Activated B cell treated with CpG ODN at 0.5 μM for 24 hours (primary cell): ENCODE results near the gene NRIP2. TPM values are rescaled to one million over a fixed set of nuclear protein-coding genes. Genes with fewer than 3 reads are reported as not detected.

Source experiments
- ATAC-seq: fragments of 200-7000 bp; cut with Tn5 transposase; one replicate; pipeline ENCODE4 v1.10.0; 2021; ENCODE audit warnings: low read depth, mild to moderate bottlenecking, moderate library complexity
- CTCF ChIA-PET: fragments of 350-600 bp; sonication (Branson Sonifier 250); formaldehyde crosslinking; loops from one replicate; lab custom pipeline; 2021; ENCODE audit warnings: antibody characterized with exemption; lab: Charles Lee
- POLR2A ChIA-PET: fragments of 350-600 bp; sonication (Branson Sonifier 250); formaldehyde crosslinking; loops from one replicate; lab custom pipeline; 2021; ENCODE audit warnings: antibody characterized with exemption; lab: Charles Lee
- DNase-seq: peaks from one replicate; pipeline ENCODE4 v3.0.0; 2022
- H3K27ac Mint-ChIP-seq: one replicate; pipeline ENCODE4 v1.8.0; 2020; ENCODE audit warnings: mixed read lengths
- H3K27me3 Mint-ChIP-seq: one replicate; pipeline ENCODE4 v1.8.0; 2021; ENCODE audit warnings: mixed read lengths
- H3K36me3 Mint-ChIP-seq: one replicate; pipeline ENCODE4 v1.8.0; 2021; ENCODE audit warnings: low read depth, mixed read lengths
- H3K4me1 Mint-ChIP-seq: one replicate; pipeline ENCODE4 v1.8.0; 2021; ENCODE audit warnings: mixed read lengths
- H3K4me3 Mint-ChIP-seq: one replicate; pipeline ENCODE4 v1.8.0; 2020; ENCODE audit warnings: mild to moderate bottlenecking, mixed read lengths
- H3K9me3 Mint-ChIP-seq: one replicate; pipeline ENCODE4 v1.8.0; 2020; ENCODE audit warnings: mixed read lengths
- intact Hi-C: fragments of 100-400 bp; cut with micrococcal nuclease; formaldehyde crosslinking; loops from one replicate; pipeline ENCODE4 v1.15.1; 2024
- total RNA-seq: library from RNA; stranded (reverse); gene quantifications from 2 replicates; pipeline ENCODE4 v1.2.3, GENCODE V29; 2022
- TF ChIP-seq, protein P1 (sequence below): fragments of 200-600 bp; IDR thresholded peaks from one replicate; pipeline ENCODE4 v1.8.0; 2022; ENCODE audit warnings: antibody characterized with exemption, mild to moderate bottlenecking

The NRIP2 gene
- total RNA-seq, 1 donor from 2014 or later, result not detected

DNA sequence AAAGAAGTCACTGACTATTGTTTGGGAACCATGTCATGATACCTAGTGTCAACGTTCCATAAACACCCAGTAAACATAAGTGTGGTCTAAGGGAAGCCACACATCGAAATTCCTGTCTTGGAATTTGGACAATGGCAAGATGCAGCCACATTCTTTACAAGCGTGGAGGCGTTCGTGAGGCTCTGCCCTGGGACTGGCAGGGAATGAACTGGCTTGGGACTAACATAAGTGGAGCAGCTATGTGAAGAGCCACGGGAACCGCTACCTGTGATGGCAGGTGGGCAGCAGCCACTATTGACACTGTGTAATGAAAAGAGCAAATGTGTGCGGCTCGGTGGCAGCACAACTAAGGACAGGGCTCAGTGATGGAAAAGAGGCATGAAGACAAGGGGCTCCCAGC lies 10.0 kb upstream of the NRIP2 start:
- DNase-seq, result no peak
- Mint-ChIP-seq H3K4me3 (no peak overlapping the region), H3K27ac (no peak overlapping the region), H3K27me3 (no peaks in the 10 kb centered on the region), H3K36me3 (peaks cover 60% of the 10 kb centered on the region), H3K9me3 (no peaks in the 10 kb centered on the region), H3K4me1 (no peaks in the 10 kb centered on the region)
- CTCF ChIA-PET, result interaction anchor here (1.8 to 1.9 kb wide), 3 partner anchors 100 to 197 kb away, joined by 5 to 10 read pairs (median 7); no protein-coding TSS in a partner anchor
- intact Hi-C loops, result no loop called here
- POLR2A ChIA-PET, result no interaction called here
- no peak for ATAC-seq
- TF ChIP-seq, protein P1, sequence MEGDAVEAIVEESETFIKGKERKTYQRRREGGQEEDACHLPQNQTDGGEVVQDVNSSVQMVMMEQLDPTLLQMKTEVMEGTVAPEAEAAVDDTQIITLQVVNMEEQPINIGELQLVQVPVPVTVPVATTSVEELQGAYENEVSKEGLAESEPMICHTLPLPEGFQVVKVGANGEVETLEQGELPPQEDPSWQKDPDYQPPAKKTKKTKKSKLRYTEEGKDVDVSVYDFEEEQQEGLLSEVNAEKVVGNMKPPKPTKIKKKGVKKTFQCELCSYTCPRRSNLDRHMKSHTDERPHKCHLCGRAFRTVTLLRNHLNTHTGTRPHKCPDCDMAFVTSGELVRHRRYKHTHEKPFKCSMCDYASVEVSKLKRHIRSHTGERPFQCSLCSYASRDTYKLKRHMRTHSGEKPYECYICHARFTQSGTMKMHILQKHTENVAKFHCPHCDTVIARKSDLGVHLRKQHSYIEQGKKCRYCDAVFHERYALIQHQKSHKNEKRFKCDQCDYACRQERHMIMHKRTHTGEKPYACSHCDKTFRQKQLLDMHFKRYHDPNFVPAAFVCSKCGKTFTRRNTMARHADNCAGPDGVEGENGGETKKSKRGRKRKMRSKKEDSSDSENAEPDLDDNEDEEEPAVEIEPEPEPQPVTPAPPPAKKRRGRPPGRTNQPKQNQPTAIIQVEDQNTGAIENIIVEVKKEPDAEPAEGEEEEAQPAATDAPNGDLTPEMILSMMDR, result no peak

DNA sequence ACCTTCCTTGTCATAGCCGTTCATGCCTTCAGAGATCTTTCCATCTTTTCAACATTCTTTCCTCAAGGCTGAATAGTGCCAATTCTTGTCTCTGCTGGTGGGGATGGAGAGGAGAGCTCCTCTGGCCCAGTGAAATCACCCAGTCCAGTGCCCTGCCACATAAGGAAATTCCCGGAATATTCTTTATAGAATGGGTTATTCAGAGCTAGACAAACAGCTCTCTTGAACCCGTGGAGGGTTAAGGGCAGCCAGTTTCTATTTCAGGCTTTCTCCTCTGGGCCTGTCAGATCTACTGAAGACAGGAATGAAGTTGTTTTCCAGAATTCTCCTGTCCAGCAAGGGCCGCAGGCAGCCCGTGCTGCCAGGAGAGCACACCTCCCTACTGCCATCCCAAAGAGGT lies 8.1 kb upstream of the NRIP2 start:
- TF ChIP-seq, protein P1, result no peak
- no peak overlapping the region for H3K27ac Mint-ChIP-seq
- no peaks in the 10 kb centered on the region for H3K4me1 Mint-ChIP-seq
- no peaks in the 10 kb centered on the region for H3K27me3 Mint-ChIP-seq
- DNase-seq, result no peak
- intact Hi-C loops, result no loop called here
- ATAC-seq, result no peak
- no peaks in the 10 kb centered on the region for H3K9me3 Mint-ChIP-seq
- H3K36me3 Mint-ChIP-seq, result peaks cover 59% of the 10 kb centered on the region
- ChIA-PET CTCF (no interaction called here), POLR2A (no interaction called here)
- H3K4me3 Mint-ChIP-seq, result no peak overlapping the region

DNA sequence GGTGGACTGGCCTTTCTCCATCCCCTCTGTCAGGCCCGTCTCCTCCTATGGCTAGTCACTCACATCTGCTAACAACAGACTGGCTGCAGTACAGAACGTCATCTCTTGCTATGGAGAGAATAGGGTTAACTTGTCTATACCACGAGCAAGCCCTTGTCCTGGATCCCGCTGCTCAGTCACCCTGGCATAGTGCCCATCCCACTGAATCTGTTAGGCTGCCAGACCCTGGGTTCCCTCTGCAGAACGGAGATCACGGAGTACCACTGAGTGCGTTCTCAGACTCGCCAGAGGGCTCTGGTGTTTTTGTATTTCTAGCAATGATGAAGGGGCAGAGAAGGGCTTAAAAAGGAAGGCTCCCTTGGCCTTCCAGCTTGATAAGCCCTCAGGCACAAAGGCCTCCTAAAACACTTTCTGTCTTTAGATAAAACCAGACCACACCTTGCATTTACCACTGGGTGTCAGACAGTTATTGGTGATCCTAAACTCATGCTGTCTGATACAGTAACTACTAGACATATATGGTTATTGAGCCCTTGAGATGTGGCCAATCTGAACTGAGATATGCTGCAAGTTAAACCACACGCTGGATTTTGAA lies 6.3 kb upstream of the NRIP2 start:
- H3K27ac Mint-ChIP-seq, result no peak overlapping the region
- H3K27me3 Mint-ChIP-seq, result no peaks in the 10 kb centered on the region
- CTCF ChIA-PET, result no interaction called here

DNA sequence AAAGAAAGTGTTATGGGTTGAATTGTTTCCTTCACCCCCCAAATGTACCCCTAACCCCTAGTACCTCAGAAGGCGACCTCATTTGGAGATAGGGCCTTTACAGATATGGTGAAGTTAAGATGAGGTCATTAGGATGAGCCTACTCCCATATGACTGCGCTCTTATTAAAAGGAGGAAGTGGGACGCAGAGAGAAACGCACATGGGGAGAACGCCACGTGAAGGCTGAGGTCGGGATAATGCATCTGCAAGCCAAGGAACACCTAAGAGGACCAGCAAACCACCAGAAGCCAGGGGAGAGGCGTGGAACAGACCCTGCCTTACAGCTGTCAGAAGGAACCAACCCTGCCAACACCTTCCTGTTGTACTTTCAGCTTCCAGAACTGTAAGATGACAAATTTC lies 1.7 kb upstream of the NRIP2 start:
- ChIA-PET POLR2A (no interaction called here), CTCF (no interaction called here)
- Mint-ChIP-seq H3K36me3 (peaks cover 41% of the 10 kb centered on the region), H3K4me1 (peaks cover 4% of the 10 kb centered on the region), H3K27ac (no peak overlapping the region), H3K27me3 (no peaks in the 10 kb centered on the region), H3K4me3 (no peak overlapping the region), H3K9me3 (no peaks in the 10 kb centered on the region)
- DNase-seq, result no peak
- no peak for ATAC-seq
- TF ChIP-seq, protein P1, result no peak
- intact Hi-C loops, result no loop called here

More for the DNA sequence above, 6.3 kb upstream of the NRIP2 start:
- H3K4me3 Mint-ChIP-seq, result no peak overlapping the region
- DNase-seq (no peak), ATAC-seq (no peak)
- no peaks in the 10 kb centered on the region for H3K4me1 Mint-ChIP-seq
- TF ChIP-seq, protein P1, result no peak
- H3K36me3 Mint-ChIP-seq, result peaks cover 54% of the 10 kb centered on the region
- no peaks in the 10 kb centered on the region for H3K9me3 Mint-ChIP-seq
- POLR2A ChIA-PET, result no interaction called here
- intact Hi-C loops, result no loop called here

DNA sequence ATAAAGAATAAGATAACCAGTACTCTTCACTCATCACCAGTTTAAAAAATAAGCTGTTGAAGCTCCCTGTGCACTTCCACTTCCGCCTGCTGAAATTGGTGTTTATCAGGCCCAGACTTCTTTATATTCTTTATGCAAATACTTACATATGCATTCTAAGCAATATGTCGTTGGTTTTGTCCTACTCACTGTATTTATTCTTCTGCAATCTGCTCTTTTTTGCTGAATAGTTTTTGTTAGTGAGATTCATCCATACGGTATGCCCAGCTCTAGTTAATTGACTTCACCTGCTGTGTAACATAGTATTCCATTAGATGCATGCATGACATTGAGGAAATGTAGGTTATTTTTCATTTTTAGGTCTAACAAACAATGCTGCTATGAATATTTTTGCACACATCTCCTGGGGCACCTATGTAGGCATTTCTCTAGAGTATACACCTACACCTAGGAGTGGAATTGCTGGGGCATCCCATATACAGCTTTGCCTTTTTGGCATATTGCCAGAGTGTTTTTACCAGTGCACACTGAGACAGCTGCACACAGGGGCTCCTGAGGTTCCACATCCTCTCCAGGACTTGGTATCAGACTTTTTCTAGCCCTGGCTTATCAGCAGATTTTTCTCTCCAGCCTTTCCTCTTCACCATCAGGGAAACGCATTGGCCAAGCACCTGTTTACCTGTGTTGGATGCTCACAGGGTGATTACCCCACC lies 1.0 kb upstream of the NRIP2 start:
- Mint-ChIP-seq H3K9me3 (no peaks in the 10 kb centered on the region), H3K4me1 (peaks cover 4% of the 10 kb centered on the region), H3K27me3 (no peaks in the 10 kb centered on the region), H3K27ac (no peak overlapping the region), H3K36me3 (peaks cover 42% of the 10 kb centered on the region), H3K4me3 (no peak overlapping the region)
- ATAC-seq, result no peak
- TF ChIP-seq, protein P1, result no peak
- no peak for DNase-seq
- POLR2A ChIA-PET, result no interaction called here
- CTCF ChIA-PET, result no interaction called here
- intact Hi-C loops, result no loop called here
